DOHH2 (cell line): ENCODE data around the gene BIN1.
"Not testable (repeated sequence)": the region's sequence is repeated elsewhere in the genome, so short reads cannot be mapped to it uniquely, and the experiment has no call there.

Experiments used
- H3F3A ChIP-seq: fragments of 200-600 bp; sonication (generic), shearing (Covaris generic); 2 replicates; pipeline ENCODE4 v1.6.0; 2016; ENCODE audit warnings: antibody characterized with exemption, mild to moderate bottlenecking; ENCODE audit not compliant: control insufficient read depth, insufficient read depth
- H3K27ac ChIP-seq: fragments of 200-600 bp; sonication (generic); 2 replicates; pipeline ENCODE4 v1.5.1; 2014; ENCODE audit warnings: low read depth, mild to moderate bottlenecking, low read length, moderate library complexity
- H3K27me3 ChIP-seq: fragments of 200-600 bp; sonication (generic); 2 replicates; pipeline ENCODE4 v1.6.1; 2014; ENCODE audit warnings: mild to moderate bottlenecking, low read length, mixed read lengths; ENCODE audit not compliant: control insufficient read depth
- H3K36me3 ChIP-seq: fragments of 200-600 bp; sonication (generic); 2 replicates; pipeline ENCODE4 v1.6.1; 2014; ENCODE audit warnings: mild to moderate bottlenecking, low read length, moderate library complexity, mixed read lengths; ENCODE audit not compliant: control insufficient read depth
- H3K4me1 ChIP-seq: fragments of 200-600 bp; sonication (generic); 2 replicates; pipeline ENCODE4 v1.6.1; 2014; ENCODE audit warnings: mild to moderate bottlenecking, low read length, mixed read lengths; ENCODE audit not compliant: control insufficient read depth
- H3K4me2 ChIP-seq: fragments of 200-600 bp; sonication (generic); 2 replicates; pipeline ENCODE4 v1.6.0; 2014; ENCODE audit warnings: mild to moderate bottlenecking, low read length, moderate library complexity
- H3K4me3 ChIP-seq: fragments of 200-600 bp; sonication (generic); 2 replicates; pipeline ENCODE4 v1.5.1; 2014; ENCODE audit warnings: mild to moderate bottlenecking, low read length, mixed read lengths
- H3K79me2 ChIP-seq: fragments of 200-600 bp; sonication (generic); 2 replicates; pipeline ENCODE4 v1.6.1; 2014; ENCODE audit warnings: mild to moderate bottlenecking, low read length, mixed read lengths; ENCODE audit not compliant: control insufficient read depth
- H3K9me2 ChIP-seq: fragments of 200-600 bp; sonication (generic); replicated peaks from 2 replicates; pipeline ENCODE4 v1.6.1; 2014; ENCODE audit warnings: mild to moderate bottlenecking, low read length, mixed read lengths; ENCODE audit not compliant: control insufficient read depth
- H3K9me3 ChIP-seq: fragments of 200-600 bp; sonication (generic); 2 replicates; pipeline ENCODE4 v1.6.1; 2014; ENCODE audit warnings: antibody characterized with exemption, low read length, mixed read lengths; ENCODE audit not compliant: control insufficient read depth, insufficient read depth
- H4K20me1 ChIP-seq: fragments of 200-600 bp; sonication (generic); 2 replicates; pipeline ENCODE4 v1.6.0; 2014; ENCODE audit warnings: low read depth, mild to moderate bottlenecking, antibody characterized with exemption, low read length, moderate library complexity; ENCODE audit not compliant: control insufficient read depth, insufficient read depth
- CTCF ChIP-seq: fragments of 200-600 bp; sonication (generic); IDR thresholded peaks from one replicate; pipeline ENCODE4 v1.5.1; 2014; ENCODE audit warnings: antibody characterized with exemption, mild to moderate bottlenecking, low read depth, low read length; ENCODE audit not compliant: poor library complexity, severe bottlenecking
- EZH2phosphoT487 ChIP-seq: fragments of 200-600 bp; sonication (generic); IDR thresholded peaks from 2 replicates; pipeline ENCODE4 v1.6.1; 2017; ENCODE audit warnings: borderline replicate concordance, mild to moderate bottlenecking, antibody characterized with exemption, low read length, moderate library complexity, mixed read lengths

Gene BIN1

GRCh38 chr2:127121776-127122176, 14.8 kb upstream of the BIN1 start:
- no peaks in the 10 kb centered on the region for H3K79me2 ChIP-seq
- H4K20me1 ChIP-seq = no peaks in the 10 kb centered on the region
- H3F3A ChIP-seq = no peaks in the 10 kb centered on the region
- H3K4me2 ChIP-seq = no peak overlapping the region
- H3K4me3 ChIP-seq = no peak overlapping the region
- no peak overlapping the region for H3K27ac ChIP-seq
- peaks cover 16% of the 10 kb centered on the region for H3K4me1 ChIP-seq
- no peaks in the 10 kb centered on the region for H3K9me3 ChIP-seq
- H3K9me2 ChIP-seq = no peaks in the 10 kb centered on the region
- no peaks in the 10 kb centered on the region for H3K27me3 ChIP-seq
- no peaks in the 10 kb centered on the region for H3K36me3 ChIP-seq
- TF ChIP-seq EZH2phosphoT487 = no peak
- TF ChIP-seq CTCF = no peak

DNA sequence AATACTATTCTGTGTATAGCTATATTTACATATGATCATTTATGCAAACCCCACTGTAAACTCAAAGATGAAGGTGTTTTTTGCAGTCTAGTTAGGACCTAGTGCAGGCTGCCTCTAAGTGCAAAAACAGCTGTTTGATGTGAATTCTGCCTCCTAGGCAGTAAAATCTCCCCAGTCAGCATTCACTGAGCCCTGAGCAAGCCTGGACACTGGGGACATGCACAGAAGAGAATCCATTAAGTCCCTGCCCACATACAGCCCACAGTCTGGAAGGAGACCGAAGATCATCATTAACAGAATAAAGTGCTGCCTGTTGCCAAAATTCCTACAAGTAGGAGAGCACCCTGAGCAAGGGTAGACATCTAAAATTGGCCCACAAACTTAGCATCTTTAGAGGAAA, 14.4 kb upstream of the BIN1 start:
- Histone ChIP-seq H3K79me2 (no peaks in the 10 kb centered on the region), H3K4me2 (no peak overlapping the region), H3K36me3 (no peaks in the 10 kb centered on the region), H4K20me1 (no peaks in the 10 kb centered on the region), H3K9me3 (no peaks in the 10 kb centered on the region), H3F3A (no peaks in the 10 kb centered on the region), H3K27me3 (no peaks in the 10 kb centered on the region), H3K9me2 (no peaks in the 10 kb centered on the region), H3K27ac (no peak overlapping the region), H3K4me3 (no peak overlapping the region), H3K4me1 (peaks cover 11% of the 10 kb centered on the region)
- no peak for TF ChIP-seq CTCF
- no peak for TF ChIP-seq EZH2phosphoT487

DNA sequence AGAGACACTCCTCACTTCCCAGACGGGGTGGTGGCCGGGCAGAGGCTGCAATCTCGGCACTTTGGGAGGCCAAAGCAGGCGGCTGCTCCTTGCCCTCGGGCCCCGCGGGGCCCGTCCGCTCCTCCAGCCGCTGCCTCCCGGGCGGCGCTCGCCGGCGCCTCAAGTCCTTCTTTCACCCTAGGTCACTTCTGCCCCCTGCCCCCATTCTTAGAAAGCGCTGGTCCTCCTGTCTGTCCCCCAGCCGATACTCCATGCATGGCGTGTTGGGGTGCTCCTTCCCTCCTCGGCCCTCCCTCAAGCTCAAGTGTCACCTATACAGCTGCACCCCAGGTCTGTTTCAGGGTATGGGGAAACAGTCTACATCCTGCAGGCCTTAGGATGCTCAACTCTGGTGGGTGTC, 13.5 kb upstream of the BIN1 start:
- H3K9me3 ChIP-seq, H3K27ac ChIP-seq, H3K36me3 ChIP-seq, H3K79me2 ChIP-seq, H3K4me2 ChIP-seq, H3K4me1 ChIP-seq, H3F3A ChIP-seq, H4K20me1 ChIP-seq, H3K9me2 ChIP-seq, H3K4me3 ChIP-seq, H3K27me3 ChIP-seq: not testable (repeated sequence)

DNA sequence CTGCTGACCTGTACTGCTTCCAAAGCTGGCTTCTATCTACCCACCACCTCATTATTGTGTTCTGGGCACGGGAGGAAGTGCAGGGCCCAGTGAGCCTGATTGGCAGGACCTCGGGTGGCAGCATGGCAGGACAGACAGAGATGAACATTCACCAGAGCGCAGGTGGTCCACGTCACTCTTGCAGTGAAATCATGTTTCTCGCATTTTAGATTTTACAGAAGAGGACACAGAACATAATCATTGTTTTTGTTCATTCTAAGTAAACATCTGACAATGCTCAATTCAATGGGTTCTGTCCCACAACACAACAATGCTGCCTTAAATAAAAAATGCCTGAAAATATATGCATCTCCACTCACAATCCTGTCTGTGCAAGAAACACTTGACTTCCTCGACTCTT, 11.5 kb upstream of the BIN1 start:
- no peaks in the 10 kb centered on the region for H3K36me3 ChIP-seq
- no peak overlapping the region for H3K4me3 ChIP-seq
- no peaks in the 10 kb centered on the region for H4K20me1 ChIP-seq
- no peak overlapping the region for H3K27ac ChIP-seq
- TF ChIP-seq EZH2phosphoT487 (no peak), CTCF (no peak)
- H3F3A ChIP-seq = no peaks in the 10 kb centered on the region
- H3K79me2 ChIP-seq = no peaks in the 10 kb centered on the region
- no peaks in the 10 kb centered on the region for H3K9me2 ChIP-seq
- no peaks in the 10 kb centered on the region for H3K9me3 ChIP-seq
- no peaks in the 10 kb centered on the region for H3K27me3 ChIP-seq
- no peaks in the 10 kb centered on the region for H3K4me1 ChIP-seq
- H3K4me2 ChIP-seq = no peak overlapping the region
